Chondrocyte (in vitro differentiated cells): ENCODE data around the gene BCKDHA. TPM values are rescaled to one million over a fixed set of nuclear protein-coding genes. Genes with fewer than 3 reads are reported as not detected.
"Not testable (repeated sequence)": the region's sequence is repeated elsewhere in the genome, so short reads cannot be mapped to it uniquely, and the experiment has no call there.

Experiments used
- DNase-seq: peaks from one replicate; pipeline ENCODE4 v3.0.0; 2021; ENCODE audit warnings: mixed read lengths, low spot score
- H3K27ac Mint-ChIP-seq: one replicate; pipeline ENCODE4 v1.8.0; 2021; ENCODE audit warnings: mild to moderate bottlenecking, moderate library complexity, mixed read lengths; ENCODE audit not compliant: unreplicated experiment
- H3K27me3 Mint-ChIP-seq: 2 replicates; pipeline ENCODE4 v1.8.0; 2021; ENCODE audit warnings: low read depth, mixed read lengths
- H3K36me3 Mint-ChIP-seq: 2 replicates; pipeline ENCODE4 v1.8.0; 2021; ENCODE audit warnings: low read depth, mixed read lengths
- H3K4me1 Mint-ChIP-seq: 2 replicates; pipeline ENCODE4 v1.8.0; 2021; ENCODE audit warnings: low read depth, mild to moderate bottlenecking, mixed read lengths
- H3K4me3 Mint-ChIP-seq: one replicate; pipeline ENCODE4 v1.8.0; 2021; ENCODE audit warnings: mild to moderate bottlenecking, moderate library complexity, mixed read lengths; ENCODE audit not compliant: unreplicated experiment
- H3K9me3 Mint-ChIP-seq: 2 replicates; pipeline ENCODE4 v1.8.0; 2021; ENCODE audit warnings: low read depth, mixed read lengths
- total RNA-seq: library from RNA; stranded (reverse); gene quantifications from 3 replicates; pipeline ENCODE4 v1.2.1, GENCODE V29; 2021
- TF ChIP-seq, protein P1 (sequence below): fragments of 200-600 bp; sonication (generic); IDR thresholded peaks from 2 replicates; pipeline ENCODE4 v1.5.0; 2021; ENCODE audit warnings: antibody characterized with exemption, mild to moderate bottlenecking, moderate library complexity

Gene BCKDHA
- total RNA-seq, 1 donor from 2014 or later = 14.0 TPM

DNA sequence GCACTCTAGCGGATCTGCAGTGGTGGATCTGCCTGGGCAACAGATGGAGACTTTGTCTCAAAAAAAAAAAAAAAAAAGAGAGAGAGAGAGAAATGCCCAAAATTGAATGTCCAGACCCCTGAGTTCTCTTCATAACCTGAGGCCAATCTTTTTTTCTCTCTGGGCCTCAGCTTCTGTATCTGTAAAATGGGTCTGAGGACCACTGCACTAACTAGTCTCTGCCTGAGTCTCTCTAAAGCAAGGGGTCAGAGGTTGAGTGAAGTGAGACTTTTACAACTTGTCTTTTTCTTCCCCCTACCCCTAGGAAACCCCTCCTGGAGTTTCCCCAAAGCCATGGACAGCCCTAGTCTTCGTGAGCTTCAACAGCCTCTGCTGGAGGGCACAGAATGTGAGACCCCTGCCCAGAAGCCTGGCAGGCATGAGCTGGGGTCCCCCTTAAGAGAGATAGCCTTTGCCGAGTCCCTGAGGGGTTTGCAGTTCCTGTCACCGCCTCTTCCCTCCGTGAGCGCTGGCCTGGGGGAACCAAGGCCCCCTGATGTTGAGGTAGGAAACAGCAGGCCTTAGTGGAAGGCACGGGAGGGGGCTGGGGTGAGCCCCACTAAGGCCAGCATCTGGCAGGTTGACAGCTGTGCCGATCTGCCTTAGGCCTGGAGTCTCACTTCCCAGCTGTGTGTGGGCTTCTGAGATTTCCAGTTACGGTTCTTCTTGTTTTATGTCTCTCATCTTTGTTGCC lies 19.5 kb upstream of the BCKDHA start:
- Mint-ChIP-seq H3K4me3 (no peak overlapping the region), H3K36me3 (no peaks in the 10 kb centered on the region), H3K9me3 (no peaks in the 10 kb centered on the region), H3K27ac (no peak overlapping the region), H3K27me3 (no peaks in the 10 kb centered on the region), H3K4me1 (peaks cover 22% of the 10 kb centered on the region)
- DNase-seq = no peak
- TF ChIP-seq, protein P1, sequence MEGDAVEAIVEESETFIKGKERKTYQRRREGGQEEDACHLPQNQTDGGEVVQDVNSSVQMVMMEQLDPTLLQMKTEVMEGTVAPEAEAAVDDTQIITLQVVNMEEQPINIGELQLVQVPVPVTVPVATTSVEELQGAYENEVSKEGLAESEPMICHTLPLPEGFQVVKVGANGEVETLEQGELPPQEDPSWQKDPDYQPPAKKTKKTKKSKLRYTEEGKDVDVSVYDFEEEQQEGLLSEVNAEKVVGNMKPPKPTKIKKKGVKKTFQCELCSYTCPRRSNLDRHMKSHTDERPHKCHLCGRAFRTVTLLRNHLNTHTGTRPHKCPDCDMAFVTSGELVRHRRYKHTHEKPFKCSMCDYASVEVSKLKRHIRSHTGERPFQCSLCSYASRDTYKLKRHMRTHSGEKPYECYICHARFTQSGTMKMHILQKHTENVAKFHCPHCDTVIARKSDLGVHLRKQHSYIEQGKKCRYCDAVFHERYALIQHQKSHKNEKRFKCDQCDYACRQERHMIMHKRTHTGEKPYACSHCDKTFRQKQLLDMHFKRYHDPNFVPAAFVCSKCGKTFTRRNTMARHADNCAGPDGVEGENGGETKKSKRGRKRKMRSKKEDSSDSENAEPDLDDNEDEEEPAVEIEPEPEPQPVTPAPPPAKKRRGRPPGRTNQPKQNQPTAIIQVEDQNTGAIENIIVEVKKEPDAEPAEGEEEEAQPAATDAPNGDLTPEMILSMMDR = no peak

GRCh38 chr19:41381536-41381935 lies 16.1 kb upstream of the BCKDHA start:
- DNase-seq, H3K27ac Mint-ChIP-seq, H3K36me3 Mint-ChIP-seq, H3K9me3 Mint-ChIP-seq, H3K27me3 Mint-ChIP-seq, H3K4me1 Mint-ChIP-seq, H3K4me3 Mint-ChIP-seq: not testable (repeated sequence)

DNA sequence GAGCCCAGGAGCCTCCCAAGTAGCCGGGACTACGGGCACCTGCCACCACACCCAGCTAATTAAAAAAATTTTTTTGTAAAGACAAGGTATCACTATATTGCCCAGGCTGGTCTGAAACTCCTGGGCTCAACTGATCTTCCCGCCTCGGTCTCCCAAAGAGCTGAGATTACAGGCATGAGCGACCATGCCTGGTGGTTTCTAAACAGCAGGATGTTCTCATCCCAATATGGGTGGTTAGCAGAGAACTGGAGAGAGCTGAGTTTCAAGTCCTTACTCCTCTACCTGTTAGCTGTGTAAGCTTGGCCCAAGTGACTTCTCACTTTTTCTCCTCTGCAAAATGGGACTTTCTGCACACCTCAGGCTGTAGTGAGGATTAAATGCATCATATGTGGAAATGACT lies 13.3 kb upstream of the BCKDHA start:
- Mint-ChIP-seq H3K27ac (no peak overlapping the region), H3K4me1 (no peaks in the 10 kb centered on the region), H3K27me3 (no peaks in the 10 kb centered on the region), H3K4me3 (no peak overlapping the region), H3K36me3 (no peaks in the 10 kb centered on the region), H3K9me3 (no peaks in the 10 kb centered on the region)
- no peak for DNase-seq
- TF ChIP-seq, protein P1 = no peak

GRCh38 chr19:41386442-41386841 lies 11.2 kb upstream of the BCKDHA start:
- H3K36me3 Mint-ChIP-seq = peaks cover 3% of the 10 kb centered on the region
- TF ChIP-seq, protein P1 = no peak
- no peaks in the 10 kb centered on the region for H3K4me1 Mint-ChIP-seq
- no peaks in the 10 kb centered on the region for H3K27me3 Mint-ChIP-seq
- no peak overlapping the region for H3K27ac Mint-ChIP-seq
- H3K9me3 Mint-ChIP-seq = no peaks in the 10 kb centered on the region
- DNase-seq = no peak
- H3K4me3 Mint-ChIP-seq = no peak overlapping the region

GRCh38 chr19:41391618-41392017 lies 6.0 kb upstream of the BCKDHA start:
- Mint-ChIP-seq H3K27ac (no peak overlapping the region), H3K27me3 (no peaks in the 10 kb centered on the region), H3K4me1 (peaks cover 11% of the 10 kb centered on the region), H3K36me3 (peaks cover 3% of the 10 kb centered on the region), H3K4me3 (no peak overlapping the region), H3K9me3 (no peaks in the 10 kb centered on the region)
- no peak for DNase-seq
- TF ChIP-seq, protein P1 = no peak

DNA sequence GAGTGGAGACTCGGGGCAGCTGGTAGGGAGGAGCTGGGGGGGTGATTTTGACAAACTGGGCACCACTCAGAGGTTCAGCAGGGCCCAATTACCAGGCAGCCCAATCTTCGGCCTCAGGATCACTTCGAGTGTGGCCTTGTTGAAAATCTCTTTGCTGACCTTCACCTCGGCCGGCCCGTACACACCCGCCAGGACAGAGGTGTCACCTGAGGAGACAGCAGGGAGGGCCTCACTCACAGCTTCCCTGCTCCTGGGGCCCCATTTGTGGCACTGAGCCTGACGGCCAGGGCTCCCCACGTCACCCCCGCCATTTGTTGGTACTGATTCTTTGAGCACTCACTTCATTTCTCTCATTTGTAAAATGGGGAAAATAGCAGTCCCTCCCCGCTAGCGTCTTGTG lies 4.8 kb upstream of the BCKDHA start:
- Mint-ChIP-seq H3K27me3 (no peaks in the 10 kb centered on the region), H3K36me3 (peaks cover 3% of the 10 kb centered on the region), H3K9me3 (no peaks in the 10 kb centered on the region), H3K4me1 (peaks cover 18% of the 10 kb centered on the region), H3K27ac (no peak overlapping the region), H3K4me3 (no peak overlapping the region)
- TF ChIP-seq, protein P1 = no peak
- no peak for DNase-seq
